D721Med (cell line): ENCODE measurements around the gene MCRIP2.

Source experiments
- DNase-seq: peaks from one replicate; pipeline ENCODE4 v3.0.0; 2011; ENCODE audit warnings: low spot score; ENCODE audit not compliant: insufficient read length
- FAIRE-seq: peaks from 2 replicates; lab custom pipeline; 2011; peaks lifted over from hg19 to GRCh38; lab: Jason Lieb, UNC
- TF ChIP-seq, protein P1 (sequence below): IDR thresholded peaks from 2 replicates; pipeline ENCODE4 v1.5.1; 2012; ENCODE audit warnings: mild to moderate bottlenecking, control low read depth; ENCODE audit not compliant: insufficient read depth; ENCODE audit errors: missing control alignments

MCRIP2 gene

DNA sequence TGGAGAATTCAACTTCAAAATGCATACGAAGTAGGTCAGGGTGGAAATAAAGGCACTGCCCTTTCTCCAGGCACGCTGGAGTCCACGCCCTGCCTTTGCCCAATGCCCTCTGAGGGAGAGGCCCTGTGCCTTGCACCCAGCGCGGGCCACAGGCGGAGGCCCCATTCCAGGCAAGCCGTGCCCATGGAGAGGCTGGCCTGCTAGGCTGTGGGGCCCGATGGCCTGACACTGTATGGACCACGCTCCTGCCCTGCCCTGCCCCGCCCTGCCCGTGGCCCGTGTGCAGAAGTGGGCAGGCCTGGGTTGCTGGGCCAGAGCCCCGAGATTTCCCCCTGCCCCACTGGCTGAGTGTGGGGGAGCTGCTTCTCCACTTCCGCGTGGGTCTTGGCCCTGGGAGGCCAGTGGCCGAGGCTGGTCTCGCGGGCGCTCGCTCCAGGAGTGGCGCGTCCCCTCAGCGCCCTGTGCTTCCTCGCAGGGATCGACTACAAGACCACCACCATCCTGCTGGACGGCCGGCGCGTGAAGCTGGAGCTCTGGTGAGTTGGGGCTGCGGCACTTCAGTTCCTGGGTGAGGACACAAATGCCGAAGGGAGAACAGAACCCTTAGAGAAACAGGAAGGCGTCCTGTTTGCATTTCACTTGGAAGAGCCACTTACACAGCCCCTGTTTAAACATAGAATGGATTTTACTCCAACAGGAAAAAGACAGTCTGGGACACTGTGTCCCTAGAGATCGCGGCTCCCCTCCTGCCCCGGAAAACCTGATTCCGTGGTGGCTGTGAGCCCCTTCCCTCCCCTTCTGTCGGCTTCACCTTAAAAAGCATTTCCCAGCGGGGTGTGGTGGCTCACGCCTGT lies 24.7 kb upstream of the MCRIP2 start:
- DNase-seq (no peak), FAIRE-seq (no peak)

DNA sequence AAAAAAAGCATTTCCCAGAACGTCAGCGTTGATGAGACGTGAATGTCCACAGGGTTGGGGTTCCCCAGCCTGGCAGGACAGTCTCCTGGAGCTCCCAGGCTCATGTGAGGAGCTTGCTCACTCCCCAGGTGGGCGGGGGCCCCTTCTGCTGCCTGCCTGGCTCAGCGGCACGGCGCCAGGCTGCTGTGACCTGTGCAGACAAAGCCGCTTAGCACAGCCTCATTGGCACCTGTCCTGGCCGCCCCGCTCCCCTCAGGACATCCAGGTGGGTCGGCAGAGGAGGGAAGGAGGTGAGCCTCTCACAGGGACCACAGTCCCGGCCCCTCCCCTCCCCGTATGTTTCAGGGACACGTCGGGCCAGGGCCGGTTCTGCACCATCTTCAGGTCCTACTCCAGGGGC lies 23.8 kb upstream of the MCRIP2 start:
- FAIRE-seq = no peak
- TF ChIP-seq, protein P1, sequence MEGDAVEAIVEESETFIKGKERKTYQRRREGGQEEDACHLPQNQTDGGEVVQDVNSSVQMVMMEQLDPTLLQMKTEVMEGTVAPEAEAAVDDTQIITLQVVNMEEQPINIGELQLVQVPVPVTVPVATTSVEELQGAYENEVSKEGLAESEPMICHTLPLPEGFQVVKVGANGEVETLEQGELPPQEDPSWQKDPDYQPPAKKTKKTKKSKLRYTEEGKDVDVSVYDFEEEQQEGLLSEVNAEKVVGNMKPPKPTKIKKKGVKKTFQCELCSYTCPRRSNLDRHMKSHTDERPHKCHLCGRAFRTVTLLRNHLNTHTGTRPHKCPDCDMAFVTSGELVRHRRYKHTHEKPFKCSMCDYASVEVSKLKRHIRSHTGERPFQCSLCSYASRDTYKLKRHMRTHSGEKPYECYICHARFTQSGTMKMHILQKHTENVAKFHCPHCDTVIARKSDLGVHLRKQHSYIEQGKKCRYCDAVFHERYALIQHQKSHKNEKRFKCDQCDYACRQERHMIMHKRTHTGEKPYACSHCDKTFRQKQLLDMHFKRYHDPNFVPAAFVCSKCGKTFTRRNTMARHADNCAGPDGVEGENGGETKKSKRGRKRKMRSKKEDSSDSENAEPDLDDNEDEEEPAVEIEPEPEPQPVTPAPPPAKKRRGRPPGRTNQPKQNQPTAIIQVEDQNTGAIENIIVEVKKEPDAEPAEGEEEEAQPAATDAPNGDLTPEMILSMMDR = no peak
- DNase-seq = no peak

More for the DNA sequence above, 24.7 kb upstream of the MCRIP2 start:
- TF ChIP-seq, protein P1 = no peak

DNA sequence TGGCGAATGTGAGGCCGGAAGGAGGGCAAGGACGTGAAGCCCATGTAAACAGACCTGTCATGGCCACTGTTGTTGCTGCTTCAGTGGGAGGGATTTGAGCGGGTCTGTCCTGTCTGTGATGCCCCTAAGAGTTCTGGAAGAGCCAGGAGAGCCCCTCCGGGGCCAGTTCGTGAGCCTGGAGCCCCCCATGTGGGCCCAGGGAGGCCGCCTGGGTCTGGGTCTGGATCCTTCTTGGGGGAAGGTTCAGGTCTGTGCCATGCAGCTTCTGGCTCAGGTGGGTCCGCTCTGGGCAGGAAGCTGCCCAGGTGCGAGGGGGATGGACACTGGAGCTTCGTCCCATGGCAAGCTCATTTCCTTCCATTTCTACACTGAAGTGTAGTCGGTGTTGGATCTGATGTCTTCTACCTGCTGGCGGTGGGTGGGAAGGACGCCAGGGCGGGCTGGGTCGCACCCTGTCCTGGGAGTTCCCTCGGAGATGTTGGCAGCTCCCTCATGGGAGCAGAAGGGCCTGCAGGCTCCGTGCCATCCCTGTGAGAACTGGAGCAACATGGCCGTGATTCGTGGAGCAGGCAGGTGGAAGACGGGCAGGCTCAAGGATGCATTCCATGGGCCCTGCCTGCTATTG lies 22.0 kb upstream of the MCRIP2 start:
- FAIRE-seq = no peak
- no peak for DNase-seq
- TF ChIP-seq, protein P1 = no peak

DNA sequence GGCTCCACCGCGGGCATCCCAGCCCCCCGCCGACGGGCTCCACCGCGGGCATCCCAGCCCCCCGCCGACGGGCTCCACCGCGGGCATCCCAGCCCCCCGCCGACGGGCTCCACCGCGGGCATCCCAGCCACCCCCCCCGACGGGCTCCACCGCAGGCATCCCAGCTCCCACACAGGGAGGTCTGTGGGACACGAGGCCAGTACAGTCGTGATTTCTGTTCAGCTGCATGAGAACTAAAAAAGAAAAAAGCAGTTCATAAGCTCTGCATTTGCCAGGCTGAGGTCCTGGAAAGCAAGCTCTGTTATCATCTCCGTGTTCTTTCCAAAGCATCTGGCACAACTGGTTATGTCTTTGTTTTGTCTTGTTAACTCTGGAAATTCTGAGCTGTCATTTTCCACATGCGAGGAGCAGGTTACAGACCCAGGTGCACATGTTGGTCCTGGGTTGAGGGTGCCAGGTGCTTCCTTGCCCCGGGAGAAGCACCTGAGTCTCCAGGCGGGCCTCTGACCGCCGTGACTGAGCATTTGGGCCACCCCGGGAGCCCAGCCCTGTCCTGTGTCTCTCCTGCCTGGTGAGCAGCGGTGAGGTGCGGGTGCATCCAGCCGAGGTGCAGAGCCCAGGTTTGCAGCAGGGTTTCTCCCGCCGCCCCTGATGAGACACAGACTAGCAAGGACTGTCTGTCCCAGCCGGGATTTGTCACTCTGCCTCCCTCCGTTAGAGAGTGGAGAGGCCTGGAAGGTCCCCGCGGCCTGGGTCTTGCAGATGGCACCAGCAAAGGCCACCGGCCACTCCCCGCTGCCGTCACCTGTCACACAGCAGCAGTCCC lies 20.7 kb upstream of the MCRIP2 start:
- TF ChIP-seq, protein P1 = no peak
- DNase-seq = no peak
- no peak for FAIRE-seq

DNA sequence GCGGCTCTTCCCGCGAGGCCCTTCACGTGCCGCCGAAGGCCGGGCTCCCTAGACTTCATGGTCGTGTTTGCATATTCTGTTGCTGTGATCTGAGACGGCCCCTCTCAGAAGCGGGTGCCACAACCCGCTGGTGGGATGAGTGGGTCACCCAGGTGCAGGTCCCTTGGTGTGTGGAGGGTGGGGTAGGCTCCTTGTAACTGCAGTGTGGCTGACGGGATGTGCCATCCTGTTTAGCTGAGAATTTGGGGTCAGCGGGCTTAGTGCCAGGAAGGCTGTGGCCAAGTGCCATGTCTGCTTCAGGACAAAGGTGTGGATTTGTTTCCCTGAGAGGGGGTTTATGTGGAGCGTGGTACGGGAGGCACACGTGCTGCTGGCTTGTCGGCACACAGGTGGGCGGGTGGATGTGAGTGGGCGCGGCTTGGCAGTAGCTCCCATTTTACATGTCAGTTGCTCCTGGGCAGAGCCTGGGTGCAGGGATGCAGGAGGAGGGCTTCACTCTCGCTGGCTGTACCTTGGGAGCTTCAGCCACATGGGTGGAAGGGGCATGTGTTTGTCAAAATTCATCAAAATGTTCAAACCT lies 20.0 kb upstream of the MCRIP2 start:
- DNase-seq (no peak), FAIRE-seq (no peak)
- TF ChIP-seq, protein P1 = no peak

DNA sequence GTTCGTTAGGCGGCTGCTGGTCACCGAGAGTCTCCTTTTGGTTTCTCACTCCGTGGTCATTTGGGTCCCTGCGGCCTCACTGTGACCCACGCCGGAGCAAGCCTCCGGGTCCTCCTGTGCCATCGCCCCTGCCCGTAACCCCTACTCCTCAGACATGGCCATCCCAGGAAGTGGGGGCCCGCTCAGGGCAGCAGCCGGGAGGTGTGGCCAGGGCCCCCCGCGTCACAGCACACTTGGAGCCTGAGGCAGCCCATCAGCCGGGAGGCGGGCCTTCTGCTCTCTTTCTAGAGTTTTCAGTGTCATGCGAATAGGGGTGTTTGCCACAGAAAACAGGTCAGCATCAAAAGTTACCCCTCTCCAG lies 18.7 kb upstream of the MCRIP2 start:
- FAIRE-seq (no peak), DNase-seq (no peak)
- TF ChIP-seq, protein P1 = no peak
